HG03025 (cell line): ENCODE data around the gene ADCY9.

Experiments used
- ATAC-seq: cut with Tn5 transposase; IDR thresholded peaks from one replicate; pipeline ENCODE4 v1.9.1; 2021; ENCODE audit warnings: mild to moderate bottlenecking, moderate library complexity; ENCODE audit not compliant: unreplicated experiment, low FRiP score

Gene ADCY9

DNA sequence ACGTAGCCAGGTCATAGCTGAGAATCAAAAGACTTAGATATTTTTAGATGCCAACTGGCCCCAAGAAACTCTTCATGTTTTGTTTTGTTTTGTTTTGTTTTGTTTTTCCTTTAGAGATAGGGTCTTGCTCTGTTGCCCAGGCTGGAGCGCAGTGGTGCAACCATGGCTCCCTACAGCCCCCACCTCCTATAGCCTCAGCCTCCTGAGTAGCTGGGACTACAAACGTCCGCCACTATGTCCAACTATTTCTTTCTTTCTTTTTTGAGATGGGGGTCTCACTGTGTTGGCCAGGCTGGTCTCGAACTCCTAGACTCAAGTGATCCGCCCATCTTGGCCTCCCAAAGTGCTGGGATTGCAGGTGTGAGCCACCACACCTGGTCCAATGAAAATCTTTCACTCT, 107.1 kb downstream of the ADCY9 start:
- ATAC-seq = no peak

DNA sequence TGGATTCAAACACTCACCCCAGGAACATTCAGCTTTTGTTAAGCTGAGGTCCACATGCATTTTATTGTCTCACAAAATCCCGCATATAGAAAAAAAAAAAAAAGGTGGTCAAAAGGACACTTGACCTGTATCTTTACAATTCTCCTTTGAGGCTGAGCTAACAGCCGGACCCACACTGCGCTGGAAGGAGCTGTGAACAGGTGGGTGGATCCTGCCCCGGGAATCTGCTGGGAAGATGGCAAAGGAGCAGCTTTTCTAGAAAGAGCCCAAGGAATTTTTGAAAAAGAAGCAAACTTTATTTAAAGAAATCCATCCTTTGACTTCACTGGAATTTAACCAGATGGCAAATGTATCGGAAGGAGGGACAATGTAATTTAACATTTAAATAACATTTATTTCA, 108.1 kb downstream of the ADCY9 start:
- ATAC-seq = no peak

- ATAC-seq = no peak
Measured at GRCh38 chr16:4006397-4006999, 109.7 kb downstream of the ADCY9 start.

GRCh38 chr16:4005731-4006130, 110.5 kb downstream of the ADCY9 start:
- no peak for ATAC-seq

GRCh38 chr16:4005281-4005680, 111.0 kb downstream of the ADCY9 start:
- ATAC-seq = no peak

- ATAC-seq = no peak
Measured at GRCh38 chr16:4004206-4004605, 112.0 kb downstream of the ADCY9 start.

DNA sequence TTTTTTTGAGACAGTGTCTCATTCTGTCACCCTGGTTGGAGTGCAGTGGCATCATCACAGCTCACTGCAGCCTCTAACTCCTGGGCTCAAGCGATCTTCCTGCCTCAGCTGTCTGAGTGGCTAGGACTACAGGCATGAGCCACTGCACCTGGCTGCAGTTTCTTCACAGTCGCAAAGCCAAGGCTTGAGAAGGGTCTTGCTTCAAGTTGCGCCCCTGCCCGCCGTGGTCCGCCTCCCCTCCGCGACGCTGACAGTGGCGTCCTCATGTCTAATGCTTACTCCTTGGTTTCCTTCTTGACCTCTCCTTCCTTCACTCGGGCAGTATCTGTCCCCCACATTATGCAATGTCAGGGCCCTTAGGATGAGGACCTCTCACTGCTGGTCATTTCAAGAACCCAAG, 112.7 kb downstream of the ADCY9 start:
- ATAC-seq = no peak

DNA sequence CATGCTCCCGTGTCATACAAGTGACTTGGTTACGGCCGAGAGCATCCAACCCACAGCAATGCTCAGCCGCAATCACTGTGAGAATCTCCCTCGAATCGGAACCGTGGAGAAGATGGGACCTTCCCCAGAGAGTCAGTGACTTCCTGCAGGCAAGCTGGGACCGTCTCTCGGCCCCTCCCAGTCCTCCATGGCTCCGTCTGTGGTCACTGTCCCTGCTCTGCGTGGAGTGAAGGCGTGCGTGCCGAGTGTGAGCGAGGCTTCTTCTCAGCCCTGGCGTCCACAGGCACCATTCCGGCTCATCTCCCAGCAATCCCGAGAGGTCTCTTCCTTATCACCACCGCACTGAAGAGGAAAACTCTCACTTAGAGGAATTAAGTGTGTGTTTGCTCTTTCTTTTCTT, 113.1 kb downstream of the ADCY9 start:
- ATAC-seq = no peak

GRCh38 chr16:4002121-4002520, 114.1 kb downstream of the ADCY9 start:
- no peak for ATAC-seq

GRCh38 chr16:3999479-4000325, 116.5 kb downstream of the ADCY9 start:
- ATAC-seq = no peak

DNA sequence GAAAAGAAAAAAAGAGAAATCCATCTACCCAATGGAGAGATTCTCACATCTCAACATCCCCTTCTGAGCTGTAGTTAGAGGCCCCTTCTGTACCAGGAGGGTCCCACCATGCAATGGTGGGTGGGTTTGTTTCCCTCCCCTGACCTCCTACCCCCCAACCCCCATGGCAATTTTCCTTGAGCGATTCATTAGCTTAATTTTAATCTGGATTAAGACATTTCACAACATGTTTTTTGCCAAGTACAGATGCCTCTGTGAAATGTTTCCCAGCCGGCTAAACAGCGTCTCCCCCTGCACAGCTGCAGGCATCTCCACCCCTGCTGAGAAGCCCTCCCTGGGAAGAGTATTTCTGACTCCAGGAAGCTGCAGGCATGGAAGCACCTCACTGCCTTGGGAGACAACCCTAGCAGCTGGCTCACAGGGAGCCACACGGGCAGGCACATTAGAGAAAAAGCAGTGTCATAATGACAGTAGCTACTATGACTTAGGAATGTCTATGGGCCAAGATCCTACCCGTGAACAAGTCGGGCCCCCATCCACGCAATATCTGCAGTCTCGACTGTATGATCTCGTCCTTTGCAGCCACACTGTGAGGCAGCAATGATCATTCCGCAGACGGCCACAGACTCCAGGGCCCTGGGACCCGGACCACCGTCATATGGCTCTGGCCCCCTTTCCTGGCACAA, 117.3 kb downstream of the ADCY9 start:
- ATAC-seq = no peak

DNA sequence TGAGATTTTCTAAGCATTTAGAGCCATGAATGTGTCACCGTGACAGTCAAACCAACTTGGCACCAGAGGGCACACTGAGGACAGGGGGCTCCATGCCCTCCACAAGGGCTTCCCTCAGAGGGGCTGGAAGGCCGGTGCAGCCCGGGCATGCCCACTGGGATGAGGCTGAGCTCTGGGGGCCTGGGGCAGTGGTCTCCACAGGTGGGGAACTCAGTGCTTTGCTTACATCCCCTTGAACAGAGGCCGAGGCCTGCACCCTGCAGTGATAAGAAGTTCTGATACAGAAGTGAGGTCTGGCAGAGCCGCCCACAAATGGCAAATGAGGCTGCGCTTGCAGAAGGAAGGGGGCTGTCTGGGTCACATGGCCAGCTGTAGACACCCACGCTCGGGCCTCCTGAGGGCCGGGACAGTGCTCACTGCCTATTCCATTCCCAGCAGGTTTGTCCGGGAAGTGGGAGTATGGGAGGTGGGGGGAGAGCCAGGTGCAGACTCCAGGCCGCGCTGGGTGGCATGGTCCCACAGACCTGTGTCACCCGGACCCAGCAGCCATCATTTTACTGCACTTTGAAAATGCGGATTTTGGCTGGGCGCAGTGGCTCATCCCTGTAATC, 118.9 kb downstream of the ADCY9 start:
- ATAC-seq = no peak

GRCh38 chr16:3995001-3995400, 121.2 kb downstream of the ADCY9 start:
- no peak for ATAC-seq

GRCh38 chr16:3993052-3993785, 123.0 kb downstream of the ADCY9 start:
- no peak for ATAC-seq

GRCh38 chr16:3992297-3993051, 123.8 kb downstream of the ADCY9 start:
- no peak for ATAC-seq

GRCh38 chr16:3988824-3989223, 127.4 kb downstream of the ADCY9 start:
- no peak for ATAC-seq

DNA sequence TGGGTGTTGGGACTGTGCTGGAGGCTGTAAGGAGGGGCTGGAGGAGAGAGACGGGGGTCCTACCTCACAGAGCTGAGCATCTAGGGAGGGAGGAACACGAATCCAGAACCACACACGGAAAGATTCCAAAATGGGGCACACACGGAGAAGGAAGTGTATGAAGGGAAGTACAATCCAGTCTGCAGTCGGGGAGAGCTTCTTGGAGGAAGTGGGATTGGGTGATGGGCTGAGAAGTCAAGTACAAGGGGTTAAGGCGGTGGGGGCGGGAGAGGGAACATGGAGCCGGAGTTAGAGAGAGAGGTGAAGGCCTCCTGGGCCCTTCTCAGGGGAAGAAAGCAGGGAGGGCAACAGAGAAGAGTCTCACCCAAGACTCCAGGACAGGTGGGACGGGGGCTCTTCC, 128.2 kb downstream of the ADCY9 start:
- ATAC-seq = no peak

GRCh38 chr16:3987231-3987630, 129.0 kb downstream of the ADCY9 start:
- ATAC-seq = no peak

- no peak for ATAC-seq
Measured at GRCh38 chr16:3986235-3986544, 130.1 kb downstream of the ADCY9 start.
